Endothelial cell of umbilical vein (primary cell): Measurements from ENCODE around the gene GOLGA6B. TPM values are rescaled to one million over a fixed set of nuclear protein-coding genes. Genes with fewer than 3 reads are reported as not detected.
"Not testable (repeated sequence)": the region's sequence is repeated elsewhere in the genome, so short reads cannot be mapped to it uniquely, and the experiment has no call there.

Experiments used
- BruUV-seq: library from RNA; stranded (reverse); fragments of 400-500 nt; replicated peaks from 2 replicates; lab custom pipeline; 2021; lab: Mats Ljungman, UMichigan
- CTCF ChIA-PET: fragments of 300-600, 350-600 bp; sonication (Branson Sonifier 250); formaldehyde crosslinking; loops from one replicate; lab custom pipeline; 2021; ENCODE audit warnings: antibody characterized with exemption, inconsistent platforms; lab: Charles Lee
- POLR2A ChIA-PET: fragments of 300-600, 350-600 bp; sonication (Branson Sonifier 250); formaldehyde crosslinking; loops from one replicate; lab custom pipeline; 2021; ENCODE audit warnings: antibody characterized with exemption, inconsistent platforms; lab: Charles Lee
- DNase-seq: peaks from one replicate; pipeline ENCODE4 v3.0.0-alpha.2; 2011; ENCODE audit warnings: low read depth, low spot score
- FAIRE-seq: peaks from 2 replicates; lab custom pipeline; 2011; peaks lifted over from hg19 to GRCh38; lab: Jason Lieb, UNC
- H2AFZ ChIP-seq: 2 replicates; pipeline ENCODE4 v1.6.0; 2012; ENCODE audit warnings: low read depth, low read length, control low read depth, inconsistent platforms
- H3K27ac ChIP-seq: 2 replicates; pipeline ENCODE4 v1.5.1; 2011; ENCODE audit warnings: low read depth, mild to moderate bottlenecking, control low read depth, low read length, moderate library complexity; ENCODE audit not compliant: insufficient read depth
- H3K27me3 ChIP-seq, 2 experiments: 2 replicates each; pipeline versions ENCODE4 v1.6.0 to v1.6.1; 2011; ENCODE audit warnings: low read length in 2 of 2, mixed read lengths in 1 of 2; ENCODE audit not compliant: control insufficient read depth in 2 of 2, insufficient read depth in 2 of 2
- H3K36me3 ChIP-seq, 2 experiments: 2 replicates in 1 of 2; 3 replicates in 1 of 2; pipeline ENCODE4 v1.5.1; 2011; ENCODE audit warnings: low read length in 2 of 2, mild to moderate bottlenecking in 1 of 2, moderate library complexity in 1 of 2; ENCODE audit not compliant: control insufficient read depth in 2 of 2, insufficient read depth in 2 of 2; ENCODE audit errors: extremely low read depth in 1 of 2
- H3K4me1 ChIP-seq: 3 replicates; pipeline ENCODE4 v1.5.1; 2011; ENCODE audit warnings: mild to moderate bottlenecking, low read length; ENCODE audit not compliant: control insufficient read depth, insufficient read depth; ENCODE audit errors: extremely low read depth
- H3K4me2 ChIP-seq: 2 replicates; pipeline ENCODE4 v1.6.1; 2011; ENCODE audit warnings: low read length, control low read depth, mixed read lengths; ENCODE audit not compliant: insufficient read depth
- H3K4me3 ChIP-seq, 3 experiments: fragments of 200-600 bp in 1 of 3; sonication (generic), shearing (Covaris generic) in 1 of 3; replicated peaks in 1 of 3; 2 replicates each; pipeline ENCODE4 v1.5.1; 2011 to 2016; ENCODE audit warnings: control low read depth in 3 of 3, low read length in 3 of 3, mild to moderate bottlenecking in 2 of 3, inconsistent platforms in 1 of 3, low read depth in 1 of 3, moderate library complexity in 1 of 3; ENCODE audit not compliant: insufficient read depth in 1 of 3
- H3K79me2 ChIP-seq: 2 replicates; pipeline ENCODE4 v1.6.0; 2012; ENCODE audit warnings: low read length, inconsistent platforms; ENCODE audit not compliant: control insufficient read depth, insufficient read depth
- H3K9ac ChIP-seq: replicated peaks from 2 replicates; pipeline ENCODE3; 2011; ENCODE audit warnings: low read length, control low read depth; ENCODE audit not compliant: insufficient read depth; ENCODE audit errors: extremely low read depth
- H3K9me1 ChIP-seq: replicated peaks from 3 replicates; pipeline ENCODE4 v1.6.0; 2011; ENCODE audit warnings: mild to moderate bottlenecking, low read length; ENCODE audit not compliant: control insufficient read depth, insufficient read depth; ENCODE audit errors: extremely low read depth
- H3K9me3 ChIP-seq: replicated peaks from 2 replicates; pipeline ENCODE4 v1.5.1; 2012; ENCODE audit warnings: low read length, inconsistent platforms; ENCODE audit not compliant: control insufficient read depth, insufficient read depth
- H4K20me1 ChIP-seq: replicated peaks from 2 replicates; pipeline ENCODE3; 2011; ENCODE audit warnings: mild to moderate bottlenecking, low read length; ENCODE audit not compliant: control insufficient read depth, insufficient read depth; ENCODE audit errors: extremely low read depth
- CTCF ChIP-seq, 2 donors: IDR thresholded peaks; 1 replicate in 1 of 2; 2 replicates in 1 of 2; pipeline ENCODE4 v1.5.1; 2011; ENCODE audit warnings: low read length in 2 of 2, mild to moderate bottlenecking in 2 of 2, moderate library complexity in 2 of 2, control low read depth in 1 of 2, inconsistent platforms in 1 of 2, low read depth in 1 of 2; ENCODE audit not compliant: insufficient read depth in 1 of 2; ENCODE audit errors: extremely low read depth in 1 of 2
- dilution Hi-C: fragments of 300-500 bp; cut with MboI; formaldehyde crosslinking; loops from one replicate; pipeline ENCODE4 v1.15.0; 2019; ENCODE audit warnings: low sequenced_read_pairs; ENCODE audit not compliant: extremely low pct_ligation_motif_present
- intact Hi-C: fragments of 100-400 bp; cut with micrococcal nuclease; formaldehyde crosslinking; loops from one replicate; pipeline ENCODE4 v1.10.0; 2022
- polyA plus RNA-seq, 4 experiments: library from polyadenylated mRNA; depleted of rRNA in 3 of 4; stranded (reverse) in 3 of 4; unstranded in 1 of 4; fragments of >200 nt; gene quantifications; 2 replicates each; pipeline versions ENCODE4 v1.2.1 to v1.2.3, GENCODE V29; 2011 to 2012; ENCODE audit warnings: missing spikeins in 1 of 4
- total RNA-seq: library from RNA; stranded (reverse); gene quantifications from 2 replicates; pipeline ENCODE4 v1.2.3, GENCODE V29; 2021

The GOLGA6B gene
- total and polyA plus RNA-seq, 2 donors (not counting 3 experiments of a cell fraction or from before 2014, with no cell fraction given), result not detected

DNA sequence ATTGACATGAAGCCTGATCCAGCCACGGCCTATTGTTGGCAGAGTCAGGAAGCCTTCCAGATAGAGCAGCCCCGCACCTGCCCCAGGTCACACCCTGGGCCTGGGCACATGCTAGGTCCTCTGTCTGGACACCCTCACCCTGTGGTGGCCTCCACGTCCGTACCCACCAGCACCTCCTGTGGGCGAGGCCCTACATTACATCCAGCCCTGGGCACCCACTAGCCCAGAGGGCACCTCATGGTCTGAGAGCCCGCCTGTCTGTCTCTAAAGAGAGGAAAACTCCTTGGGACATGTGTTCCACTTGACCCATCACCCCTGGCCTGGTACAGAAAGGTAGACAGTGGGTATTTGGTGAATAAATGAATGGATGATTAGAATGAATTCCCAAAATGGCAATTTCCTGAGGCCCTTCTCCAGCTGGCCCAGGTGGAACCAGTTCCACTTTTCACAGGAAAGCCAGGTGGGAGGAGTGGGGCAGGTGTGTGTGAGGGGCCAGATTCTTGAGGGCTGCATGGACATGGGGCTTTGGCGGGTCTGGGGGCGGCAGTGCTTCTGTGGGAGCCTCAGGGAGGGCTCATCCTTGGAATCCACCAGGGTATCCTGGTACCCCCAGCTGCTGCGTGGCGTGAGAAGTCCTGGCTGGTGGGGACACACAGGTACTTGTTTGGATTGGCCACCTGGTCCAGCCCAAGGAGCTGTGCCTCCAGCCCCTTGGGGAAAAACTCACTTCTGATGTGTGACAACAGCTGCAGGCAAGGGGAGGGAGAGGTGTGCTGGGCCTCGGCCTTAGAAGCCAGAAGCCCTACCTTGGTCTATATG, 26.0 kb upstream of the GOLGA6B start:
- H2AFZ ChIP-seq, H3K4me3 ChIP-seq, H3K9me1 ChIP-seq, H3K36me3 ChIP-seq, H3K9me3 ChIP-seq, DNase-seq, H3K27ac ChIP-seq, H3K79me2 ChIP-seq, dilution Hi-C loops, H3K27me3 ChIP-seq, FAIRE-seq, H3K4me1 ChIP-seq, POLR2A ChIA-PET, H3K4me2 ChIP-seq, BruUV-seq, H3K9ac ChIP-seq, H4K20me1 ChIP-seq, intact Hi-C loops: not testable (repeated sequence)
- CTCF ChIA-PET, result interaction anchor here (0.9 to 1.0 kb wide), 2 partner anchors 28 to 316 kb away, joined by 3 to 4 read pairs; no protein-coding TSS in a partner anchor
- peak in 1 of 2 donors; percentile 15 for TF ChIP-seq CTCF (IDR thresholded peaks at IDR 0.05; ENCODE audit: extremely low read depth in 1 of 2, insufficient read depth in 1 of 2, low read depth in 1 of 2, low read length in 2 of 2)

- H3K36me3 ChIP-seq, POLR2A ChIA-PET, H3K4me3 ChIP-seq, dilution Hi-C loops, BruUV-seq, FAIRE-seq, H3K4me1 ChIP-seq, H3K9me1 ChIP-seq, DNase-seq, H3K4me2 ChIP-seq, H4K20me1 ChIP-seq, H3K27me3 ChIP-seq, intact Hi-C loops, H3K27ac ChIP-seq, H3K9ac ChIP-seq, H2AFZ ChIP-seq, H3K79me2 ChIP-seq, H3K9me3 ChIP-seq: not testable (repeated sequence)
- CTCF ChIA-PET, result interaction anchor here (0.6 to 1.0 kb wide), 3 partner anchors 29 to 885 kb away, joined by 3 to 4 read pairs (median 3); no protein-coding TSS in a partner anchor
These were observed 25.4 kb upstream of the GOLGA6B start for GRCh38 chr15:72629068-72629570.

GRCh38 chr15:72636519-72637282, 17.8 kb upstream of the GOLGA6B start:
- dilution Hi-C loops, intact Hi-C loops, H4K20me1 ChIP-seq, H3K9me3 ChIP-seq, H3K9me1 ChIP-seq, POLR2A ChIA-PET, H3K27me3 ChIP-seq, H2AFZ ChIP-seq, H3K9ac ChIP-seq, H3K4me2 ChIP-seq, H3K27ac ChIP-seq, H3K79me2 ChIP-seq, H3K36me3 ChIP-seq, CTCF ChIA-PET, H3K4me1 ChIP-seq: not testable (repeated sequence)
- FAIRE-seq (peak; percentile 96), DNase-seq (peak; percentile 64)
- peak overlapping the region in 1 of 3 experiments; percentile 17 for H3K4me3 ChIP-seq
- TSS peak; percentile 97 for BruUV-seq
